HL-60/S4 treated with phorbol 12-myristate 13-acetate at 8.2 ng/mL for 4 days and 3 days (cell line): ENCODE data around the gene PPM1E.

Experiments
- in situ Hi-C: fragments of 300-500 bp; cut with MboI; formaldehyde crosslinking; loops from 2 replicates; pipeline ENCODE4 v1.15.0; 2022; ENCODE audit warnings: low sequenced_read_pairs

Gene PPM1E

DNA sequence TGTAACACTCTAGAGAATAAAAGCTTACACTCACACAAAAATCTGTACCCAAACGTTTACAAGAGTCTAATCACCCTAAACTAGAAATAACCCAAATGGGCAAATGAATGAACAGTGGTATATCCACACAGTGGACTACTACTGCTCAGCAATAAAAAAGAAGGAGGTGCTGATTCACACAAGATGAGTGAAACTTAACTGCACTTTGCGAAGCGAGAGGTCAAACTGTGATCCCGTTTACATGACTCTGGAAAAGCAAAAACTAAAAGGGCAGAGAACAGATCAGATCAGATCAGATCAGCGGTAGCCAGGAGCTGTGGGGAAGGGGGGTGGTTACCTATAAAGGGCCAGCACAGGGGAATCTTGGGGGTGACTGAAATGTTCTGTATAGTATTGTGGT, 237.7 kb downstream of the PPM1E start:
- in situ Hi-C loops, result loop anchor here (10.0 kb wide), 1 partner anchor 469 kb away; no protein-coding TSS in a partner anchor

- in situ Hi-C loops, result loop anchor here (10.0 kb wide), 1 partner anchor 471 kb away; no protein-coding TSS in a partner anchor
Observed at GRCh38 chr17:58995247-58995940, 239.7 kb downstream of the PPM1E start.

DNA sequence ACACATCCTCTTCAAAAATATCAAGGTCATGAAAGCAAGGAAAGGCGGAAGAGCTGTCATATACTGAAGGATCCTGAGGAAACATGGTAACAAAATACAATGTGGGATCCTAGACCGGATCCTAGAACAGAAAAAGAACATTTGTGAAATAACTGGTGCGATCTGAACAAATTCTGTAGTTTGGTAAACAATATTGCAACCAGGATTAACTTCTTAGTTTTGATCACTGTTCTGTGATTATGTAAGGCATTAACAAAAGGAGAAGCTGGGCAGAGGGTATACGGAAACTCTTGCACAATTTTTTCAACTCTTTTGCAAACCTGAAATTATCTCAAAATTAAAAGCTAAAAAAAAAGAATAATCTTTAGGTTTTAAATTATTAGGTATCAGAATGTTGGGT, 241.3 kb downstream of the PPM1E start:
- in situ Hi-C loops, result loop anchor here (10.0 kb wide), 1 partner anchor 472 kb away; no protein-coding TSS in a partner anchor

- in situ Hi-C loops, result loop anchor here (10.0 kb wide), 1 partner anchor 473 kb away; no protein-coding TSS in a partner anchor
Observed at GRCh38 chr17:58997756-58998553, 242.3 kb downstream of the PPM1E start.

GRCh38 chr17:58998871-58999270, 243.2 kb downstream of the PPM1E start:
- in situ Hi-C loops, result loop anchor here (10.0 kb wide), 1 partner anchor 474 kb away; no protein-coding TSS in a partner anchor

- in situ Hi-C loops, result loop anchor here (10.0 kb wide), 1 partner anchor 475 kb away; no protein-coding TSS in a partner anchor
Observed at GRCh38 chr17:58999500-58999899, 243.8 kb downstream of the PPM1E start.

GRCh38 chr17:59000022-59000421, 244.4 kb downstream of the PPM1E start:
- in situ Hi-C loops, result loop anchor here (10.0 kb wide), 1 partner anchor 285 kb away; no protein-coding TSS in a partner anchor

DNA sequence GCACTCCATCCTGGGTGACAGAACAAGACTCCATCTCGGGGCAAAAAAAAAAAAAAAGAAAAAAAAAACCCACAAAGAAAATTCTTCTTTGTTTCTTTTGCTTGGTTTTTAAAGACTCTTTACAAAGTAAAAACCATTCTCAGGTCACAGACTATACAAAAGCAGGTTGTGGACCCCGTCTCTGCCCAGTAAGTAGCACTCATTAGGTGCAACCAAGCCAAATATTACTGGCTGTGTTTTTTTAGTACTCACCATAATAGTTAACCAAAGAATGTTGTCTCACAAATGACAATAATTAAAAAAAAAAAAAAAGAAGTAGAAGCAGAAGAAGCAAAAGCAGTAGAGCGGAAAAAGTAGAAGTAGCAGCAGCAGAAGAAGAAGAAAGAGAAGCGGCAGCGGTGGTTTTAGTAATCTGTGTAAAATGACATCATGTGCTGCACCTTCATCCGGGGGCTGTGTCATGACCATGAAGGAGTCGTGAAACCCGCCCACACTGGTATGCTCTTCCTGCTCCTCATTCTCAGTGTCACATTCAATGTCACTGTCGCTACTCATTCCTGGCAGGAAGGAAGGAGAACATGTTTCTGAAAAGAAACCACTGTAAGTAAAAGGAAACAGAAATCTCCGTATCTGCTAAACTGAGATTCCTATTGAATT, 245.6 kb downstream of the PPM1E start:
- in situ Hi-C loops, result loop anchor here (10.0 kb wide), 1 partner anchor 286 kb away; no protein-coding TSS in a partner anchor

DNA sequence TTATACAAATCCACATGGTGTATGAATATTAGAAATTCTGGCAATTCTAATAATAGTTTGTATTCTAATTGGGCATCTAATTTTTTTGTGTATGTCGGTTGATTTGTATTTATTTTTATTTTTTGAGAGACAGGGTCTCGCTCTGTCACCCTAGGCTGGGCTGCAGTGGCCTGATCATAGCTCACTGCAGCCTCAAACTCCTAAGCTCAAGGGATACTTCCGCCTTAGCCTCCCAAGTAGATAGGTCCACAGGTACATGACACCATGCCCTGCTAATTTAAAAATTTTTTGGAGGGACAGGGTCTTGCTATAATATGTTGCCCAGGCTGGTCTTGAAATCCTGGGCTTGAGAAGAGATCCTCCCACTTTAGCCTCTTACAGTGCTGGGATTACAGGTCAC, 246.5 kb downstream of the PPM1E start:
- in situ Hi-C loops, result loop anchor here (10.0 kb wide), 1 partner anchor 287 kb away; no protein-coding TSS in a partner anchor

DNA sequence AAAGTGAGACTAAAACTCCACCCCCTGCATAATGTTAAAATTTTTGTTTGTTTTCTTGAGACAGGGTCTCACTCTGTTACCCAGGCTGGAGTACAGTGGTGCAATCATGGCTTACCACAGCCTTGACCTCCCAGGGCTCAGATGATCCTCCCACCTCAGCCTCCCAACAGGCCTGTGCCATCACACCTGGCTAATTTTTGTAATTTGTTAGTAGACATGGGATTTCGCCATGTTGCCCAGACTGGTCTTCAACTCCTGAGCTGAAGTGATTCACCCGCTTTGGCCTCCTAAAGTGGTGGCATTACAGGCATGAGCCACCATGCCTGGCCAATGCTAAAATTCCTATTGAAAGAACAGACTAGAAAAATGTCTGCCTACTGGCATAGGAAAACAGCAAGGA, 247.2 kb downstream of the PPM1E start:
- in situ Hi-C loops, result loop anchor here (10.0 kb wide), 1 partner anchor 288 kb away; no protein-coding TSS in a partner anchor

DNA sequence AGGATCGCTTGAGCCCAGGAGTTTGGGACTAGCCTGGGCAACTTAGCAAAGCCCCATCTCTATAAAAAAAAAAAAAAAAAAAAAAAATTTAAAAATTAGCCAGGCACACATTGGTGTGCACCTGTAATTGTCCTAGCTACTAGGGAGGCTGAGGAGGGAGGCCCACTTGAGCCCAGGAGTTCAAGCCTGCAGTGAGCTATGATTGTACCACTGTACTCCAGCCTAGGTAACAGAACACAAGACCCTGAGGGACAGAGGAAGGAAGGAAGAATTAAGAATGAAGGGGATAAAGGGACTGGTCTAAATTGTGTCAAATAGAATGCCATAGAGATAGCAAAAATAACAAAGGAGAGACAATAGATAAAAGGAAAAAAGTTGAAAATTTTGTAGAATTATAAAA, 248.2 kb downstream of the PPM1E start:
- in situ Hi-C loops, result loop anchor here (10.0 kb wide), 1 partner anchor 289 kb away; no protein-coding TSS in a partner anchor

GRCh38 chr17:59004338-59005111, 248.9 kb downstream of the PPM1E start:
- in situ Hi-C loops, result loop anchor here (10.0 kb wide), 1 partner anchor 290 kb away; no protein-coding TSS in a partner anchor

DNA sequence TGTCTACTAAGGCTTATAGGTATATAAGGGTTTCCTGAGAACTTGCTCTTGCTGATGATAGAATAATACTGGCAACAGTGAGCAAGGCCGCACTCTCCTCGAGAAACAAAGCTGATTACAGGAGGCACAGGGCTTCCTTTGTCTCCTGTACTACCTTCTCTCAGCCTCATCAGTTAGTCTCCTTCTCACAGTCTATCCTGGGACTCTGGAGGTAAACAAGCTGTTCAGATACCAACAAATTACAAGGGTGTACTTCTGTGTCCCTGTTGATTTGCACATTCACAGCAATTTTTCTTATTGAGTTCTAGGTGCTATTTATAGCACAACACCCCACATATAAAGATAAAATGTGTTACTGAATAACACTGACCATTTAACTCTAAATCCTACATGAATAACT, 252.3 kb downstream of the PPM1E start:
- in situ Hi-C loops, result loop anchor here (10.0 kb wide), 1 partner anchor 293 kb away; no protein-coding TSS in a partner anchor

GRCh38 chr17:59008737-59009136, 253.1 kb downstream of the PPM1E start:
- in situ Hi-C loops, result loop anchor here (10.0 kb wide), 1 partner anchor 294 kb away; no protein-coding TSS in a partner anchor

DNA sequence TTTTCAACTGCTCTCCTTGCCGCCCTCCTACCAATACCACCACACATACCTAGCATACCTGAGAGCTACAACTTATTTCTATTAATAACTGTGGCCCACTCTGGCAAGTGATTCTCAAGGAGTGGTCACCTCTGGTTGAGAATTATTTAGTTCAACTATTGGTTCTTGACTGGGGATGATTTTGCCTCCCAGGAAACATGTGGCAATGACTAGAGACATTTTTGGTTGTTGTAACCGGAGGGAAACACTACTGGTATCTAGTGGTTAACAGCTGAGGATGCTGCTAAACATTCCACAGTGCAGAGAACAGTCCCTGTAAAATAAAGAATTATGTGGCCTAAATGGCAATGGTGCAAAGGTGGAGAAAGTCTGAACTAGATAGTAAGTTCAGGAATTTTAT, 254.4 kb downstream of the PPM1E start:
- in situ Hi-C loops, result no loop called here

DNA sequence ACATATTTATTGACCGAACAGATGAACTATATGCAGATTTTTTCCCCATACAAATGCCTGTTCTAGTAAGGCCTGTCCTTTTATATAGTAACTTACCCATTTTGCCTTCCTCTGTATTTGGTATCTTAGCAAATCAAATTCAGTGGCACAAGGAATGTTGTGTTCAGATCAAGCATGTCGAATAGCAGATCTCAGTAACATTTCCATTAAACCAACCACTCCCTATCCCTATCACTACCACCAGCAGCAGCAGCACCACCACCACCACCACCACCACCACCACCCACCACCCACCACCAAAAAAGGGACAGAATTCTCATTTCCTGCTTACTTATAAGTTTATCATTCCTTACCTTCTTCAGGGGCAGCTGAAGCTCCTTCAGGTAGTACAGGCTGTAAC, 256.3 kb downstream of the PPM1E start:
- in situ Hi-C loops, result no loop called here

DNA sequence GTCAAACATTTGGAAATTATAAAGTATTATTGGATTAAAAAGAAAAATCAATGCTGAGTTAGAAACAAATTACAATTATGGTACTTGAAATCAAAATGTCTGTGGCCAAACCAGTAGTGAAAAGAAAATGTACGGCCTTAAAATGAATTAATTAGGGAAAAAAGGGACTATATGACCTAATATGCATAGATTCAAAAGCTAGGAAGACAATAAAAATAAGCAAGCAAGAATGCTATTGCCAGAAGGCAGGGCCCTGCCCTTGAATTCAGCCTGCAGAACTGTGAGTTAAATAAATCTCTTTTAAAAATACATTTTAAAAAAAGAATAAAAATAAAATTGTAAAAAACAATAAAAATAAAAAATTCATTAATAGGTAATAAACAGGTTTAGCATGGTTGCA, 262.4 kb downstream of the PPM1E start:
- in situ Hi-C loops, result no loop called here

- in situ Hi-C loops, result no loop called here
Observed at GRCh38 chr17:59024916-59025315, 269.3 kb downstream of the PPM1E start.

GRCh38 chr17:59026176-59026939, 270.7 kb downstream of the PPM1E start:
- in situ Hi-C loops, result no loop called here
